WTC11 (cell line): Measurements from ENCODE around the gene COL4A6. TPM values are rescaled to one million over a fixed set of nuclear protein-coding genes. Genes with fewer than 3 reads are reported as not detected.

ENCODE experiments used
- ATAC-seq: fragments of 200-7000 bp; cut with Tn5 transposase; 2 replicates; pipeline ENCODE4 v1.10.0; 2021; ENCODE audit warnings: mild to moderate bottlenecking, moderate library complexity
- CTCF ChIA-PET: fragments of 300-600 bp; sonication (Branson Sonifier 250); formaldehyde crosslinking; loops from one replicate; lab custom pipeline; 2021; ENCODE audit warnings: antibody characterized with exemption; lab: Charles Lee
- POLR2A ChIA-PET: fragments of 350-600 bp; sonication (Branson Sonifier 250); formaldehyde crosslinking; loops from one replicate; lab custom pipeline; 2021; ENCODE audit warnings: antibody characterized with exemption; lab: Charles Lee
- DNase-seq: peaks from one replicate; pipeline ENCODE4 v3.0.0; 2021; ENCODE audit warnings: low spot score
- H3K27ac Mint-ChIP-seq: 2 replicates; pipeline ENCODE4 v1.8.0; 2021; ENCODE audit warnings: mixed read lengths
- H3K27me3 Mint-ChIP-seq: 2 replicates; pipeline ENCODE4 v1.8.0; 2021; ENCODE audit warnings: low read depth, mild to moderate bottlenecking, moderate library complexity, mixed read lengths
- H3K36me3 Mint-ChIP-seq: 2 replicates; pipeline ENCODE4 v1.8.0; 2021; ENCODE audit warnings: mixed read lengths
- H3K4me1 Mint-ChIP-seq: 2 replicates; pipeline ENCODE4 v1.8.0; 2022; ENCODE audit warnings: mixed read lengths
- H3K4me3 Mint-ChIP-seq: 2 replicates; pipeline ENCODE4 v1.8.0; 2021; ENCODE audit warnings: mild to moderate bottlenecking, moderate library complexity, mixed read lengths
- H3K9me3 Mint-ChIP-seq: 2 replicates; pipeline ENCODE4 v1.8.0; 2021; ENCODE audit warnings: mixed read lengths
- EMX1 ChIP-seq: fragments of 250-450 bp; sonication (Bioruptor Pico); IDR thresholded peaks from 2 replicates; pipeline ENCODE4 v1.8.0; 2021; ENCODE audit warnings: mild to moderate bottlenecking
- FOXK1 ChIP-seq: sonication (generic); formaldehyde crosslinking; IDR thresholded peaks from 2 replicates; pipeline ENCODE4 v1.8.0; 2022; ENCODE audit warnings: mild to moderate bottlenecking, moderate library complexity, missing genetic modification reagents
- JAZF1 ChIP-seq: fragments of 250-450 bp; sonication (Bioruptor Pico); IDR thresholded peaks from 2 replicates; pipeline ENCODE4 v1.9.0; 2021; ENCODE audit warnings: moderate library complexity, mild to moderate bottlenecking, inconsistent platforms
- NFYB ChIP-seq: sonication (generic); formaldehyde crosslinking; conservative IDR thresholded peaks from 2 replicates; pipeline ENCODE4 v1.8.0; 2022; ENCODE audit warnings: low read depth, missing genetic modification reagents
- PRRX2 ChIP-seq: fragments of 250-450 bp; sonication (Bioruptor Pico); IDR thresholded peaks from 2 replicates; pipeline ENCODE4 v1.8.0; 2021; ENCODE audit warnings: mild to moderate bottlenecking
- RELA ChIP-seq: sonication (generic); formaldehyde crosslinking; IDR thresholded peaks from 2 replicates; pipeline ENCODE4 v1.8.1; 2022; ENCODE audit warnings: missing genetic modification reagents, mild to moderate bottlenecking, borderline replicate concordance
- SOX15 ChIP-seq: fragments of 250-450 bp; sonication (Bioruptor Pico); IDR thresholded peaks from 2 replicates; pipeline ENCODE4 v1.9.0; 2021; ENCODE audit warnings: mild to moderate bottlenecking
- TP53 ChIP-seq: sonication (generic); formaldehyde crosslinking; IDR thresholded peaks from 2 replicates; pipeline ENCODE4 v1.8.1; 2023; ENCODE audit warnings: mild to moderate bottlenecking, missing genetic modification reagents
- ZNF317 ChIP-seq: sonication (generic); formaldehyde crosslinking; IDR thresholded peaks from 2 replicates; pipeline ENCODE4 v1.8.1; 2023; ENCODE audit warnings: low read depth, mild to moderate bottlenecking, moderate library complexity, missing genetic modification reagents, borderline replicate concordance
- ZNF416 ChIP-seq: fragments of 250-450 bp; sonication (Bioruptor Pico); IDR thresholded peaks from 2 replicates; pipeline ENCODE4 v1.9.0; 2021; ENCODE audit warnings: mild to moderate bottlenecking, inconsistent platforms
- total RNA-seq: library from RNA; stranded (reverse); gene quantifications from 3 replicates; pipeline ENCODE4 v1.2.3, GENCODE V29; 2021
- TF ChIP-seq, protein P1 (sequence below): sonication (generic); formaldehyde crosslinking; conservative IDR thresholded peaks from 2 replicates; pipeline ENCODE4 v1.8.1; 2023; ENCODE audit warnings: mild to moderate bottlenecking, low read depth, missing genetic modification reagents, moderate library complexity
- TF ChIP-seq, protein P2 (sequence below): sonication (generic); formaldehyde crosslinking; IDR thresholded peaks from 2 replicates; pipeline ENCODE4 v1.8.1; 2022; ENCODE audit warnings: low read depth, mild to moderate bottlenecking, moderate library complexity, missing genetic modification reagents, borderline replicate concordance
- TF ChIP-seq, protein P3 (sequence below): sonication (generic); formaldehyde crosslinking; IDR thresholded peaks from 2 replicates; pipeline ENCODE4 v1.8.1; 2022; ENCODE audit warnings: mild to moderate bottlenecking, missing genetic modification reagents, moderate library complexity, borderline replicate concordance
- TF ChIP-seq, protein P4 (sequence below): sonication (generic); formaldehyde crosslinking; IDR thresholded peaks from 2 replicates; pipeline ENCODE4 v1.8.0; 2022; ENCODE audit warnings: mild to moderate bottlenecking, missing genetic modification reagents
- TF ChIP-seq, protein P5 (sequence below): sonication (generic); formaldehyde crosslinking; IDR thresholded peaks from 2 replicates; pipeline ENCODE4 v1.8.1; 2023; ENCODE audit warnings: mild to moderate bottlenecking, missing genetic modification reagents, borderline replicate concordance
- TF ChIP-seq, protein P6 (sequence below): sonication (generic); formaldehyde crosslinking; IDR thresholded peaks from 2 replicates; pipeline ENCODE4 v1.8.1; 2022; ENCODE audit warnings: mild to moderate bottlenecking, moderate library complexity, missing genetic modification reagents

COL4A6 gene
- total RNA-seq, 1 experiment from 2014 or later = 15.2 TPM

DNA sequence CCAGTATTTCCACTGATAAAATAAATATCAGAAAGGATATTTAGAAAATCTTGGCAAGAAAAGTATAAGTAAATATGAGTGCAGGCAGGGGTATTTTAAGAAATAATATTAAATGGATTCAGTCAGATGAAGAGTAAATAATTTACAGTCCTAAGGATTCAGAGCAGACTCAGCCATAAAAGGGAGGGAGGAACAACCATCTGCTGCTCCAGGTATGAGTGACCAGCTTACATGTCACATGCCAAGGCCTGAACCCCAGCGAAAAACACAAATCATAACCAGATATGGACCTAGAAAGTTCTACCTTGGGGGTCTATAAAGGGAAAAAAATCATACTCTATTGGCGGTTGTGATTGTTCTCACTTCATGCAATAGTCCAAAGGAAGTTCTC, 166.8 kb downstream of the COL4A6 start:
- CTCF ChIA-PET = no interaction called here
- no peak overlapping the region for H3K27ac Mint-ChIP-seq
- H3K4me3 Mint-ChIP-seq = no peak overlapping the region
- DNase-seq = no peak
- peaks cover 8% of the 10 kb centered on the region for H3K9me3 Mint-ChIP-seq
- H3K27me3 Mint-ChIP-seq = no peaks in the 10 kb centered on the region
- peaks cover 4% of the 10 kb centered on the region for H3K36me3 Mint-ChIP-seq
- peaks cover 10% of the 10 kb centered on the region for H3K4me1 Mint-ChIP-seq
- ATAC-seq = no peak
- TF ChIP-seq, protein P1, sequence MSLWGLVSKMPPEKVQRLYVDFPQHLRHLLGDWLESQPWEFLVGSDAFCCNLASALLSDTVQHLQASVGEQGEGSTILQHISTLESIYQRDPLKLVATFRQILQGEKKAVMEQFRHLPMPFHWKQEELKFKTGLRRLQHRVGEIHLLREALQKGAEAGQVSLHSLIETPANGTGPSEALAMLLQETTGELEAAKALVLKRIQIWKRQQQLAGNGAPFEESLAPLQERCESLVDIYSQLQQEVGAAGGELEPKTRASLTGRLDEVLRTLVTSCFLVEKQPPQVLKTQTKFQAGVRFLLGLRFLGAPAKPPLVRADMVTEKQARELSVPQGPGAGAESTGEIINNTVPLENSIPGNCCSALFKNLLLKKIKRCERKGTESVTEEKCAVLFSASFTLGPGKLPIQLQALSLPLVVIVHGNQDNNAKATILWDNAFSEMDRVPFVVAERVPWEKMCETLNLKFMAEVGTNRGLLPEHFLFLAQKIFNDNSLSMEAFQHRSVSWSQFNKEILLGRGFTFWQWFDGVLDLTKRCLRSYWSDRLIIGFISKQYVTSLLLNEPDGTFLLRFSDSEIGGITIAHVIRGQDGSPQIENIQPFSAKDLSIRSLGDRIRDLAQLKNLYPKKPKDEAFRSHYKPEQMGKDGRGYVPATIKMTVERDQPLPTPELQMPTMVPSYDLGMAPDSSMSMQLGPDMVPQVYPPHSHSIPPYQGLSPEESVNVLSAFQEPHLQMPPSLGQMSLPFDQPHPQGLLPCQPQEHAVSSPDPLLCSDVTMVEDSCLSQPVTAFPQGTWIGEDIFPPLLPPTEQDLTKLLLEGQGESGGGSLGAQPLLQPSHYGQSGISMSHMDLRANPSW (CRISPR knock-in tag) = no peak
- TF ChIP-seq JAZF1 (CRISPR knock-in tag) (no peak), FOXK1 (CRISPR knock-in tag) (no peak), NFYB (CRISPR knock-in tag) (no peak), TP53 (CRISPR knock-in tag) (no peak), ZNF317 (CRISPR knock-in tag) (no peak)
- TF ChIP-seq, protein P2, sequence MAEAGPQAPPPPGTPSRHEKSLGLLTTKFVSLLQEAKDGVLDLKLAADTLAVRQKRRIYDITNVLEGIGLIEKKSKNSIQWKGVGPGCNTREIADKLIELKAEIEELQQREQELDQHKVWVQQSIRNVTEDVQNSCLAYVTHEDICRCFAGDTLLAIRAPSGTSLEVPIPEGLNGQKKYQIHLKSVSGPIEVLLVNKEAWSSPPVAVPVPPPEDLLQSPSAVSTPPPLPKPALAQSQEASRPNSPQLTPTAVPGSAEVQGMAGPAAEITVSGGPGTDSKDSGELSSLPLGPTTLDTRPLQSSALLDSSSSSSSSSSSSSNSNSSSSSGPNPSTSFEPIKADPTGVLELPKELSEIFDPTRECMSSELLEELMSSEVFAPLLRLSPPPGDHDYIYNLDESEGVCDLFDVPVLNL = no peak
- POLR2A ChIA-PET = no interaction called here

DNA sequence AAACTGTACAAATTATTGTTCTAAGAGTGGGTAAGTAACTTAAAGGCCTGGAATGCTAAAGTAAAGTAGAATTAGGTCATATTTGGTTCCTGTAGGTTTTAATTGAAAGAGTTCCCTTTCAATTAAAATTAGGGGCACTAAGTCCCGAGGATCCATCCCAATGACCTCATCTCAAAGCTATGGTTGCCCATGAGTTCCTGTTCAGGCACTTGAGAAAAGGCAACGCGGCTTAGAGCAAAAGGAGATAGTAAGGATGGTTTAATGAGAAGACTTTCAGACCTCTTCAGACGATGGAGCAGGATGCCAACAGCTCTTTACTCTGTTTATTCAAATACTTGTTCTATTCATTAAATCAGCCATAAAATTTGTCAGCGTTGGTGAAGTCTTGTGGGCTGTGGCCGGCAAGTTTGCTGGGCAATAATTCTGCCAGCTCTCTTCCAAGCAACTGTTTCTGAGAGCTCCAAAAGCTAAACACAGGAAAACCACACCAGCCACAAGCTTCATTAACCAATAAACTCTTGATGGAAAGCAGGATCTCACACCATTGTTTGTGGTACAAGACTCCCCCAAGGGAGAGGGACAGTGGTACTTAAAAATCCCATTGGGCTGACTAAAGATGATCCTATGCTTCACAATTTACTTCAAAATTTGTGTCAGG, 167.4 kb downstream of the COL4A6 start:
- H3K36me3 Mint-ChIP-seq = peaks cover under 1% of the 10 kb centered on the region; the same call in 1 of the 2 replicates
- DNase-seq = no peak
- H3K4me1 Mint-ChIP-seq = peaks cover 10% of the 10 kb centered on the region
- CTCF ChIA-PET = interaction anchor here (0.9 kb wide), 1 partner anchor 46 kb away, joined by 6 read pairs; no protein-coding TSS in a partner anchor
- H3K4me3 Mint-ChIP-seq = no peak overlapping the region
- POLR2A ChIA-PET = no interaction called here
- H3K27me3 Mint-ChIP-seq = no peaks in the 10 kb centered on the region
- peaks cover 5% of the 10 kb centered on the region for H3K9me3 Mint-ChIP-seq
- TF ChIP-seq, protein P3, sequence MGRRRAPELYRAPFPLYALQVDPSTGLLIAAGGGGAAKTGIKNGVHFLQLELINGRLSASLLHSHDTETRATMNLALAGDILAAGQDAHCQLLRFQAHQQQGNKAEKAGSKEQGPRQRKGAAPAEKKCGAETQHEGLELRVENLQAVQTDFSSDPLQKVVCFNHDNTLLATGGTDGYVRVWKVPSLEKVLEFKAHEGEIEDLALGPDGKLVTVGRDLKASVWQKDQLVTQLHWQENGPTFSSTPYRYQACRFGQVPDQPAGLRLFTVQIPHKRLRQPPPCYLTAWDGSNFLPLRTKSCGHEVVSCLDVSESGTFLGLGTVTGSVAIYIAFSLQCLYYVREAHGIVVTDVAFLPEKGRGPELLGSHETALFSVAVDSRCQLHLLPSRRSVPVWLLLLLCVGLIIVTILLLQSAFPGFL (CRISPR knock-in tag) = no peak
- TF ChIP-seq PRRX2 (CRISPR knock-in tag) = no peak
- TF ChIP-seq, all 79 proteins: peak for 0
- H3K27ac Mint-ChIP-seq = no peak overlapping the region
- no peak for ATAC-seq

DNA sequence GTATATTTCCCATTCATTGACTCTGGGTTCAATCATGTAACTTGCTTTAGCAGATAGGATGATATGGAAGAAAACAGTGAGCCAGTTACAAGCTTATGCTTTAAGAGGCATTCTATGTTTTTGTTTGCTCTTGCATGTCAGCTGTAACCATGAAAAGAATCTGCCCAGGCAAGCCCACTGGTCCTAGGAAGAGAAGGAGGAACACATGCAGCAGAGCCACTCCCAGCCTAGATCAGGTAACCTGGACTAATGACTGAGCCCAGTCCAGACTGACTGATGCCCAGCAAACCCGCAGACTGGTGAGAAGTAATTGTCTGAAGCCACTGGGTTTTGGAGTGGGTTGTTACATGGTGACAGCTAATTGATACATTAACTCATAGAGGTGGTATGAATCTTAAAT, 167.9 kb downstream of the COL4A6 start:
- peaks cover 10% of the 10 kb centered on the region for H3K4me1 Mint-ChIP-seq
- no peak overlapping the region for H3K27ac Mint-ChIP-seq
- no peak for ATAC-seq
- H3K4me3 Mint-ChIP-seq = no peak overlapping the region
- no peaks in the 10 kb centered on the region for H3K27me3 Mint-ChIP-seq
- TF ChIP-seq, protein P4, sequence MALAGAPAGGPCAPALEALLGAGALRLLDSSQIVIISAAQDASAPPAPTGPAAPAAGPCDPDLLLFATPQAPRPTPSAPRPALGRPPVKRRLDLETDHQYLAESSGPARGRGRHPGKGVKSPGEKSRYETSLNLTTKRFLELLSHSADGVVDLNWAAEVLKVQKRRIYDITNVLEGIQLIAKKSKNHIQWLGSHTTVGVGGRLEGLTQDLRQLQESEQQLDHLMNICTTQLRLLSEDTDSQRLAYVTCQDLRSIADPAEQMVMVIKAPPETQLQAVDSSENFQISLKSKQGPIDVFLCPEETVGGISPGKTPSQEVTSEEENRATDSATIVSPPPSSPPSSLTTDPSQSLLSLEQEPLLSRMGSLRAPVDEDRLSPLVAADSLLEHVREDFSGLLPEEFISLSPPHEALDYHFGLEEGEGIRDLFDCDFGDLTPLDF = no peak
- no peak for TF ChIP-seq RELA (CRISPR knock-in tag)
- no peak for TF ChIP-seq ZNF416
- no peak for TF ChIP-seq EMX1 (CRISPR knock-in tag)
- TF ChIP-seq, protein P5, sequence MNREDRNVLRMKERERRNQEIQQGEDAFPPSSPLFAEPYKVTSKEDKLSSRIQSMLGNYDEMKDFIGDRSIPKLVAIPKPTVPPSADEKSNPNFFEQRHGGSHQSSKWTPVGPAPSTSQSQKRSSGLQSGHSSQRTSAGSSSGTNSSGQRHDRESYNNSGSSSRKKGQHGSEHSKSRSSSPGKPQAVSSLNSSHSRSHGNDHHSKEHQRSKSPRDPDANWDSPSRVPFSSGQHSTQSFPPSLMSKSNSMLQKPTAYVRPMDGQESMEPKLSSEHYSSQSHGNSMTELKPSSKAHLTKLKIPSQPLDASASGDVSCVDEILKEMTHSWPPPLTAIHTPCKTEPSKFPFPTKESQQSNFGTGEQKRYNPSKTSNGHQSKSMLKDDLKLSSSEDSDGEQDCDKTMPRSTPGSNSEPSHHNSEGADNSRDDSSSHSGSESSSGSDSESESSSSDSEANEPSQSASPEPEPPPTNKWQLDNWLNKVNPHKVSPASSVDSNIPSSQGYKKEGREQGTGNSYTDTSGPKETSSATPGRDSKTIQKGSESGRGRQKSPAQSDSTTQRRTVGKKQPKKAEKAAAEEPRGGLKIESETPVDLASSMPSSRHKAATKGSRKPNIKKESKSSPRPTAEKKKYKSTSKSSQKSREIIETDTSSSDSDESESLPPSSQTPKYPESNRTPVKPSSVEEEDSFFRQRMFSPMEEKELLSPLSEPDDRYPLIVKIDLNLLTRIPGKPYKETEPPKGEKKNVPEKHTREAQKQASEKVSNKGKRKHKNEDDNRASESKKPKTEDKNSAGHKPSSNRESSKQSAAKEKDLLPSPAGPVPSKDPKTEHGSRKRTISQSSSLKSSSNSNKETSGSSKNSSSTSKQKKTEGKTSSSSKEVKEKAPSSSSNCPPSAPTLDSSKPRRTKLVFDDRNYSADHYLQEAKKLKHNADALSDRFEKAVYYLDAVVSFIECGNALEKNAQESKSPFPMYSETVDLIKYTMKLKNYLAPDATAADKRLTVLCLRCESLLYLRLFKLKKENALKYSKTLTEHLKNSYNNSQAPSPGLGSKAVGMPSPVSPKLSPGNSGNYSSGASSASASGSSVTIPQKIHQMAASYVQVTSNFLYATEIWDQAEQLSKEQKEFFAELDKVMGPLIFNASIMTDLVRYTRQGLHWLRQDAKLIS (CRISPR knock-in tag) = no peak
- TF ChIP-seq, protein P6, sequence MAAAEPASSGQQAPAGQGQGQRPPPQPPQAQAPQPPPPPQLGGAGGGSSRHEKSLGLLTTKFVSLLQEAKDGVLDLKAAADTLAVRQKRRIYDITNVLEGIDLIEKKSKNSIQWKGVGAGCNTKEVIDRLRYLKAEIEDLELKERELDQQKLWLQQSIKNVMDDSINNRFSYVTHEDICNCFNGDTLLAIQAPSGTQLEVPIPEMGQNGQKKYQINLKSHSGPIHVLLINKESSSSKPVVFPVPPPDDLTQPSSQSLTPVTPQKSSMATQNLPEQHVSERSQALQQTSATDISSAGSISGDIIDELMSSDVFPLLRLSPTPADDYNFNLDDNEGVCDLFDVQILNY = no peak
- no peak for TF ChIP-seq SOX15 (CRISPR knock-in tag)
- TF ChIP-seq, protein P3 (CRISPR knock-in tag) = no peak
- ChIA-PET CTCF (interaction anchor here (0.9 kb wide), 1 partner anchor 45 kb away, joined by 6 read pairs; no protein-coding TSS in a partner anchor), POLR2A (no interaction called here)
- H3K9me3 Mint-ChIP-seq = peaks cover 5% of the 10 kb centered on the region
- no peaks in the 10 kb centered on the region for H3K36me3 Mint-ChIP-seq
- no peak for DNase-seq
